HepG2 (cell line): ENCODE results near the gene GABRR2. TPM values are rescaled to one million over a fixed set of nuclear protein-coding genes. Genes with fewer than 3 reads are reported as not detected.

Experiments used
- ATAC-seq: fragments of 200-7000 bp; cut with Tn5 transposase; 3 replicates; pipeline ENCODE4 v1.9.1; 2020; ENCODE audit warnings: mild to moderate bottlenecking, moderate library complexity
- BruUV-seq: library from RNA; stranded (reverse); fragments of 400-500 nt; replicated peaks from 2 replicates; lab custom pipeline; 2021; lab: Mats Ljungman, UMichigan
- CTCF ChIA-PET: fragments of 300-600 bp; formaldehyde crosslinking; extraction: SDS; loops from one replicate; lab custom pipeline; 2021; ENCODE audit warnings: low total read pairs, inconsistent platforms, low intra/inter-chr PET ratio; lab: Yijun Ruan, JAX
- POLR2A ChIA-PET: fragments of 350-600 bp; sonication (Branson Sonifier 250); formaldehyde crosslinking; loops from one replicate; lab custom pipeline; 2020; ENCODE audit warnings: antibody characterized with exemption, inconsistent platforms; lab: Yijun Ruan, JAX
- DNase-seq: peaks from one replicate; pipeline ENCODE4 v3.0.0-alpha.2; 2015; ENCODE audit warnings: low spot score
- FAIRE-seq: peaks from 3 replicates; lab custom pipeline; 2011; peaks lifted over from hg19 to GRCh38; lab: Jason Lieb, UNC
- H2AFZ ChIP-seq: one replicate; pipeline ENCODE4 v1.6.1; 2011; ENCODE audit warnings: low read length, inconsistent platforms
- H3K27ac ChIP-seq: fragments of 300-600 bp; 3 replicates; pipeline ENCODE4 v1.8.0; 2011; ENCODE audit warnings: mixed run types, mild to moderate bottlenecking, mixed read lengths, low read length, inconsistent platforms; ENCODE audit not compliant: insufficient read depth; ENCODE audit errors: extremely low read length
- H3K27me3 ChIP-seq, 2 experiments: fragments of 200-600 bp in 1 of 2; 2 replicates in 1 of 2; 3 replicates in 1 of 2; pipeline versions ENCODE4 v1.6.0 to v1.8.0; 2011; ENCODE audit warnings: low read length in 2 of 2, mild to moderate bottlenecking in 2 of 2, moderate library complexity in 2 of 2, inconsistent platforms in 1 of 2; ENCODE audit not compliant: insufficient read depth in 2 of 2, control insufficient read depth in 1 of 2
- H3K36me3 ChIP-seq, 2 experiments: fragments of 200-600 bp in 1 of 2; replicated peaks in 1 of 2; 2 replicates in 1 of 2; 3 replicates in 1 of 2; pipeline versions ENCODE4 v1.5.1 to v1.8.0; 2011; ENCODE audit warnings: low read length in 2 of 2, inconsistent platforms in 1 of 2; ENCODE audit not compliant: insufficient read depth in 2 of 2, control insufficient read depth in 1 of 2
- H3K4me1 ChIP-seq: 2 replicates; pipeline ENCODE4 v1.5.1; 2012; ENCODE audit warnings: low read length, inconsistent platforms; ENCODE audit not compliant: insufficient read depth
- H3K4me2 ChIP-seq: 2 replicates; pipeline ENCODE4 v1.6.0; 2011; ENCODE audit warnings: low read depth, low read length, inconsistent platforms
- H3K4me3 ChIP-seq, 3 experiments: fragments of 200-600 bp in 1 of 3; sonication (generic), shearing (Covaris generic) in 1 of 3; replicated peaks in 1 of 3; 2 replicates each; pipeline ENCODE4 v1.5.1; 2011 to 2016; ENCODE audit warnings: low read length in 3 of 3, inconsistent platforms in 2 of 3, low read depth in 2 of 3, mild to moderate bottlenecking in 2 of 3, control low read depth in 1 of 3, mixed read lengths in 1 of 3; ENCODE audit not compliant: insufficient read depth in 1 of 3
- H3K79me2 ChIP-seq: one replicate; pipeline ENCODE4 v1.6.1; 2011; ENCODE audit warnings: low read length, inconsistent platforms; ENCODE audit not compliant: insufficient read depth
- H3K9ac ChIP-seq: 2 replicates; pipeline ENCODE4 v1.6.0; 2011; ENCODE audit warnings: mild to moderate bottlenecking, low read depth, low read length, inconsistent platforms; ENCODE audit not compliant: insufficient read depth
- H3K9me3 ChIP-seq: 2 replicates; pipeline ENCODE4 v1.5.1; 2012; ENCODE audit warnings: mild to moderate bottlenecking, low read length
- H4K20me1 ChIP-seq: 2 replicates; pipeline ENCODE4 v1.6.0; 2011; ENCODE audit warnings: inconsistent platforms, mild to moderate bottlenecking, low read length, moderate library complexity; ENCODE audit not compliant: insufficient read depth
- ATM ChIP-seq: fragments of 450-650 bp; IDR thresholded peaks from 2 replicates; pipeline ENCODE4 v1.7.1; 2017; ENCODE audit warnings: mild to moderate bottlenecking, borderline replicate concordance
- CCDC6 ChIP-seq: sonication (generic); formaldehyde crosslinking; IDR thresholded peaks from 2 replicates; pipeline ENCODE4 v1.8.1; 2022; ENCODE audit warnings: mild to moderate bottlenecking, missing genetic modification reagents, moderate library complexity
- IRF2 ChIP-seq: IDR thresholded peaks from 2 replicates; pipeline ENCODE4 v1.6.1; 2018; ENCODE audit warnings: missing genetic modification reagents, missing compliant biosample characterization
- JDP2 ChIP-seq: sonication (generic); formaldehyde crosslinking; IDR thresholded peaks from 2 replicates; pipeline ENCODE4 v1.8.1; 2022; ENCODE audit warnings: missing genetic modification reagents, borderline replicate concordance
- PAWR ChIP-seq: sonication (generic); formaldehyde crosslinking; IDR thresholded peaks from 2 replicates; pipeline ENCODE4 v1.4.0; 2020; ENCODE audit warnings: missing genetic modification reagents, mild to moderate bottlenecking, borderline replicate concordance
- SRY ChIP-seq: sonication (generic); formaldehyde crosslinking; IDR thresholded peaks from 2 replicates; pipeline ENCODE4 v1.8.0; 2022; ENCODE audit warnings: mild to moderate bottlenecking, missing genetic modification reagents
- TAF15 ChIP-seq: fragments of 200-400 bp; formaldehyde crosslinking; IDR thresholded peaks from one replicate; pipeline ENCODE4 v1.6.1; 2018; ENCODE audit warnings: mild to moderate bottlenecking, low read depth, low read length; ENCODE audit not compliant: poor library complexity, severe bottlenecking
- TCF7 ChIP-seq: sonication (generic); IDR thresholded peaks from 2 replicates; pipeline ENCODE4 v1.6.1; 2016; ENCODE audit warnings: antibody characterized with exemption, low read depth
- ZKSCAN5 ChIP-seq: sonication (generic); formaldehyde crosslinking; IDR thresholded peaks from 2 replicates; pipeline ENCODE4 v1.5.1; 2020; ENCODE audit warnings: mild to moderate bottlenecking, missing genetic modification reagents
- ZNF136 ChIP-seq: sonication (generic); formaldehyde crosslinking; IDR thresholded peaks from 2 replicates; pipeline ENCODE4 v1.8.1; 2022; ENCODE audit warnings: low read depth, mild to moderate bottlenecking, moderate library complexity, missing genetic modification reagents
- ZNF549 ChIP-seq: sonication (generic); formaldehyde crosslinking; IDR thresholded peaks from 2 replicates; pipeline ENCODE4 v1.5.0; 2020; ENCODE audit warnings: missing genetic modification reagents
- ZNF598 ChIP-seq: sonication (generic); formaldehyde crosslinking; IDR thresholded peaks from 2 replicates; pipeline ENCODE4 v1.5.1; 2020; ENCODE audit warnings: mild to moderate bottlenecking, missing genetic modification reagents, borderline replicate concordance
- ZNF773 ChIP-seq: sonication (generic); formaldehyde crosslinking; IDR thresholded peaks from 2 replicates; pipeline ENCODE4 v1.4.0; 2020; ENCODE audit warnings: missing genetic modification reagents, borderline replicate concordance
- ZNF879 ChIP-seq: sonication (generic); formaldehyde crosslinking; IDR thresholded peaks from 2 replicates; pipeline ENCODE4 v1.8.1; 2023; ENCODE audit warnings: missing genetic modification reagents
- WGBS: methylation state at CpG from one replicate; pipeline ENCODE4 v1.1.6; 2017; ENCODE audit warnings: low lambda C conversion rate; 5-methylcytosine and 5-hydroxymethylcytosine counted together
- in situ Hi-C: cut with HindIII; loops from 2 replicates; pipeline ENCODE4 v1.10.0; 2017; ENCODE audit warnings: low pct_unique_long_range_greater_than_20kb; ENCODE audit not compliant: extremely low pct_ligation_motif_present
- intact Hi-C: fragments of 100-400 bp; cut with micrococcal nuclease; formaldehyde crosslinking; loops from one replicate; pipeline ENCODE4 v1.10.0; 2022; ENCODE audit not compliant: unreplicated experiment
- polyA plus RNA-seq, 8 experiments: library from polyadenylated mRNA; depleted of rRNA in 3 of 8; stranded (reverse) in 7 of 8; unstranded in 1 of 8; fragments of >200 nt; fragmentation: Illumina TruSeq in 4 of 8; extraction: Trizol in 4 of 8; gene quantifications; 2 replicates each; pipeline versions ENCODE4 v1.2.1 to v1.2.3, GENCODE V29; 2011 to 2016; ENCODE audit warnings: low read depth in 4 of 8, missing spikeins in 1 of 8, mixed read lengths in 1 of 8; ENCODE audit not compliant: insufficient read depth in 1 of 8
- total RNA-seq, 5 experiments: library from RNA; depleted of rRNA; stranded (reverse); fragments of >200 nt; fragmentation: Illumina TruSeq; extraction: Trizol; gene quantifications; 2 replicates each; pipeline ENCODE4 v1.2.3, GENCODE V29; 2016; ENCODE audit warnings: low read depth in 1 of 5
- TF ChIP-seq, protein P1 (sequence below): sonication (generic); formaldehyde crosslinking; IDR thresholded peaks from 2 replicates; pipeline ENCODE4 v1.5.0; 2020; ENCODE audit warnings: missing genetic modification reagents
- TF ChIP-seq, protein P2 (sequence below): sonication (generic); formaldehyde crosslinking; IDR thresholded peaks from 2 replicates; pipeline ENCODE4 v1.4.0; 2020; ENCODE audit warnings: mild to moderate bottlenecking, missing genetic modification reagents
- TF ChIP-seq, protein P3 (sequence below): sonication (generic); formaldehyde crosslinking; IDR thresholded peaks from 2 replicates; pipeline ENCODE4 v1.5.1; 2020; ENCODE audit warnings: mild to moderate bottlenecking, missing genetic modification reagents, borderline replicate concordance
- TF ChIP-seq, protein P4 (sequence below): sonication (generic); formaldehyde crosslinking; IDR thresholded peaks from 2 replicates; pipeline ENCODE4 v1.9.0; 2021; ENCODE audit warnings: missing genetic modification reagents, mild to moderate bottlenecking, borderline replicate concordance
- TF ChIP-seq, protein P5 (sequence below): IDR thresholded peaks from 2 replicates; pipeline ENCODE4 v1.6.1; 2016; ENCODE audit warnings: low read depth, borderline replicate concordance

GABRR2 gene
- total and polyA plus RNA-seq, 2 of the 13 experiments (the other 11 are each of a cell fraction or from before 2014, with no cell fraction given), result 0.13 TPM; not detected in 1

DNA sequence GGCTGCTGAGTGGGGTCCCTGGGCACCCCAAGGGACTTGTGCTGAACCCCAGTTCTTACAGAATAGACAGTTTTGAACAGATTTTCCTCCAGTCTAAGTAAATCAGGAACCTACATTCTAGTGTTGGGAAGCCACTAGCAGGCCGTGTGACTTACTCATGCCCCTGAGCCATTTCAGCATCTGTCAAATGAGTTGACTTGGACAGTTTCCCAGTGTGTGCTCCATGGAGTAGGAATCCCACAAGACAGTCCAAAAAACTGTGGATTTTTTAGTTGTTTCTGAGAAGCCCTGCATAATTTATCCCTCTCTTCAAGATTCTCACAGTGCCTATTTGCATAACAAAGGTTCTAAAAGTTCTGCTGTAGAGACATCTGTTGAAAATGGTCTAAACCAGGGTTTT is 2.1 kb downstream of the GABRR2 start:
- intact Hi-C loops (no loop called here), in situ Hi-C loops (loop anchor here (5.0 kb wide), 1 partner anchor 59 kb away; no protein-coding TSS in a partner anchor)
- FAIRE-seq (no peak), ATAC-seq (no peak), DNase-seq (no peak)
- Histone ChIP-seq H3K27ac (no peak overlapping the region), H2AFZ (no peak overlapping the region), H3K4me2 (no peak overlapping the region), H3K4me1 (peaks cover 18% of the 10 kb centered on the region), H3K79me2 (no peaks in the 10 kb centered on the region), H4K20me1 (no peaks in the 10 kb centered on the region), H3K36me3 (no peaks in the 10 kb centered on the region), H3K27me3 (0 out of 5 replicates have a peak, but pooled peaks cover 0 to 4% of the 10 kb centered on the region in 2 experiments), H3K9ac (no peak overlapping the region), H3K9me3 (no peaks in the 10 kb centered on the region), H3K4me3 (no peak overlapping the region)
- ChIA-PET POLR2A (no interaction called here), CTCF (interaction anchor here (1.7 kb wide), 1 partner anchor 63 kb away, joined by 4 read pairs; no protein-coding TSS in a partner anchor)
- 60% methylated on average over 1 of the region's 1 CpG for WGBS
- no peak for TF ChIP-seq JDP2
- no peak for TF ChIP-seq ZNF598 (CRISPR knock-in tag)
- TF ChIP-seq ZNF773, result no peak
- TF ChIP-seq TAF15, result no peak
- no peak for TF ChIP-seq PAWR (CRISPR knock-in tag)
- TF ChIP-seq ZNF549 (CRISPR knock-in tag), result no peak
- no peak for TF ChIP-seq TCF7
- TF ChIP-seq ZKSCAN5 (CRISPR knock-in tag), result no peak
- no peak for TF ChIP-seq SRY
- TF ChIP-seq ZNF136 (CRISPR knock-in tag), result no peak
- no peak for TF ChIP-seq ZNF879 (CRISPR knock-in tag)
- TF ChIP-seq, protein P1, sequence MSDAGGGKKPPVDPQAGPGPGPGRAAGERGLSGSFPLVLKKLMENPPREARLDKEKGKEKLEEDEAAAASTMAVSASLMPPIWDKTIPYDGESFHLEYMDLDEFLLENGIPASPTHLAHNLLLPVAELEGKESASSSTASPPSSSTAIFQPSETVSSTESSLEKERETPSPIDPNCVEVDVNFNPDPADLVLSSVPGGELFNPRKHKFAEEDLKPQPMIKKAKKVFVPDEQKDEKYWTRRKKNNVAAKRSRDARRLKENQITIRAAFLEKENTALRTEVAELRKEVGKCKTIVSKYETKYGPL (CRISPR knock-in tag), result no peak
- TF ChIP-seq, protein P2, sequence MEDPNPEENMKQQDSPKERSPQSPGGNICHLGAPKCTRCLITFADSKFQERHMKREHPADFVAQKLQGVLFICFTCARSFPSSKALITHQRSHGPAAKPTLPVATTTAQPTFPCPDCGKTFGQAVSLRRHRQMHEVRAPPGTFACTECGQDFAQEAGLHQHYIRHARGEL (CRISPR knock-in tag), result no peak
- TF ChIP-seq, protein P3, sequence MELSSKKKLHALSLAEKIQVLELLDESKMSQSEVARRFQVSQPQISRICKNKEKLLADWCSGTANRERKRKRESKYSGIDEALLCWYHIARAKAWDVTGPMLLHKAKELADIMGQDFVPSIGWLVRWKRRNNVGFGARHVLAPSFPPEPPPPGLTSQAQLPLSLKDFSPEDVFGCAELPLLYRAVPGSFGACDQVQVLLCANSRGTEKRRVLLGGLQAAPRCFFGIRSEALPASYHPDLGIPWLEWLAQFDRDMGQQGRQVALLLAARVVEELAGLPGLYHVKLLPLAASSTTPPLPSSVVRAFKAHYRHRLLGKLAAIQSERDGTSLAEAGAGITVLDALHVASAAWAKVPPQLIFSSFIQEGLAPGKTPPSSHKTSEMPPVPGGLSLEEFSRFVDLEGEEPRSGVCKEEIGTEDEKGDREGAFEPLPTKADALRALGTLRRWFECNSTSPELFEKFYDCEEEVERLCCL (CRISPR knock-in tag), result no peak
- TF ChIP-seq, protein P4, sequence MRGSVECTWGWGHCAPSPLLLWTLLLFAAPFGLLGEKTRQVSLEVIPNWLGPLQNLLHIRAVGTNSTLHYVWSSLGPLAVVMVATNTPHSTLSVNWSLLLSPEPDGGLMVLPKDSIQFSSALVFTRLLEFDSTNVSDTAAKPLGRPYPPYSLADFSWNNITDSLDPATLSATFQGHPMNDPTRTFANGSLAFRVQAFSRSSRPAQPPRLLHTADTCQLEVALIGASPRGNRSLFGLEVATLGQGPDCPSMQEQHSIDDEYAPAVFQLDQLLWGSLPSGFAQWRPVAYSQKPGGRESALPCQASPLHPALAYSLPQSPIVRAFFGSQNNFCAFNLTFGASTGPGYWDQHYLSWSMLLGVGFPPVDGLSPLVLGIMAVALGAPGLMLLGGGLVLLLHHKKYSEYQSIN, result no peak
- TF ChIP-seq ATM, result no peak
- TF ChIP-seq IRF2 (CRISPR knock-in tag), result no peak
- TF ChIP-seq, protein P5, sequence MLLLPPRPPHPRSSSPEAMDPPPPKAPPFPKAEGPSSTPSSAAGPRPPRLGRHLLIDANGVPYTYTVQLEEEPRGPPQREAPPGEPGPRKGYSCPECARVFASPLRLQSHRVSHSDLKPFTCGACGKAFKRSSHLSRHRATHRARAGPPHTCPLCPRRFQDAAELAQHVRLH, result no peak
- TF ChIP-seq CCDC6 (CRISPR knock-in tag), result no peak
- BruUV-seq, result no TSS peak
